HEK293 (cell line): ENCODE results near the gene SRRM2.
A peak's percentile ranks its signal among the peaks of the same experiment; 100 is the strongest.

Experiments used
- BCL6B ChIP-seq: fragments of 450-650 bp; formaldehyde crosslinking; IDR thresholded peaks from 2 replicates; pipeline ENCODE4 v1.5.1; 2017; ENCODE audit warnings: missing biosample characterization, missing genetic modification characterization
- EGR2 ChIP-seq: fragments of 450-650 bp; formaldehyde crosslinking; IDR thresholded peaks from 2 replicates; pipeline ENCODE4 v1.5.1; 2016; ENCODE audit warnings: low read depth, missing biosample characterization, missing genetic modification characterization
- GLIS1 ChIP-seq: fragments of 450-650 bp; formaldehyde crosslinking; IDR thresholded peaks from 2 replicates; pipeline ENCODE4 v1.5.1; 2016; ENCODE audit warnings: missing biosample characterization, missing genetic modification characterization
- KLF1 ChIP-seq: fragments of 450-650 bp; formaldehyde crosslinking; IDR thresholded peaks from 2 replicates; pipeline ENCODE4 v1.5.1; 2016; ENCODE audit warnings: missing biosample characterization, missing genetic modification characterization
- KLF9 ChIP-seq: fragments of 450-650 bp; formaldehyde crosslinking; IDR thresholded peaks from 2 replicates; pipeline ENCODE4 v1.5.1; 2016; ENCODE audit warnings: missing biosample characterization, missing genetic modification characterization, low read depth
- OSR2 ChIP-seq: fragments of 450-650 bp; formaldehyde crosslinking; IDR thresholded peaks from 2 replicates; pipeline ENCODE4 v1.5.1; 2016; ENCODE audit warnings: missing biosample characterization, missing genetic modification characterization
- PRDM1 ChIP-seq: fragments of 450-650 bp; formaldehyde crosslinking; IDR thresholded peaks from 2 replicates; pipeline ENCODE4; 2016; ENCODE audit warnings: missing biosample characterization, missing genetic modification characterization
- PRDM6 ChIP-seq: fragments of 450-650 bp; formaldehyde crosslinking; IDR thresholded peaks from 2 replicates; pipeline ENCODE4 v1.5.1; 2017; ENCODE audit warnings: missing biosample characterization, missing genetic modification characterization
- SCRT1 ChIP-seq: fragments of 450-650 bp; formaldehyde crosslinking; IDR thresholded peaks from 2 replicates; pipeline ENCODE4 v1.5.1; 2016; ENCODE audit warnings: missing biosample characterization, missing genetic modification characterization, borderline replicate concordance
- SETDB1 ChIP-seq: IDR thresholded peaks from one replicate; pipeline ENCODE4 v1.6.1; 2017; ENCODE audit warnings: mild to moderate bottlenecking, low read length, moderate library complexity, mixed read lengths; ENCODE audit not compliant: insufficient read length
- SP7 ChIP-seq: fragments of 450-650 bp; formaldehyde crosslinking; IDR thresholded peaks from 2 replicates; pipeline ENCODE4 v1.5.1; 2016; ENCODE audit warnings: missing biosample characterization, missing genetic modification characterization
- TCF7L2 ChIP-seq: IDR thresholded peaks from 2 replicates; pipeline ENCODE4 v1.6.1; 2011; ENCODE audit warnings: low read depth, mild to moderate bottlenecking, inconsistent platforms, low read length, moderate library complexity, borderline replicate concordance
- ZBTB26 ChIP-seq: fragments of 450-650 bp; formaldehyde crosslinking; optimal IDR thresholded peaks from 2 replicates; pipeline ENCODE3; 2016; ENCODE audit warnings: missing biosample characterization, mild to moderate bottlenecking, missing genetic modification characterization
- ZFHX2 ChIP-seq: fragments of 450-650 bp; formaldehyde crosslinking; conservative IDR thresholded peaks from 2 replicates; pipeline ENCODE4 v1.5.1; 2016; ENCODE audit warnings: missing biosample characterization, missing genetic modification characterization
- ZFP37 ChIP-seq: fragments of 450-650 bp; formaldehyde crosslinking; IDR thresholded peaks from 2 replicates; pipeline ENCODE4 v1.5.1; 2016; ENCODE audit warnings: missing biosample characterization, missing genetic modification characterization
- ZNF121 ChIP-seq: fragments of 450-650 bp; formaldehyde crosslinking; IDR thresholded peaks from 2 replicates; pipeline ENCODE4 v1.5.1; 2016; ENCODE audit warnings: missing biosample characterization, missing genetic modification characterization
- ZNF132 ChIP-seq: fragments of 450-650 bp; formaldehyde crosslinking; IDR thresholded peaks from 2 replicates; pipeline ENCODE4 v1.5.1; 2017; ENCODE audit warnings: missing biosample characterization, missing genetic modification characterization, borderline replicate concordance
- ZNF133 ChIP-seq: fragments of 450-650 bp; formaldehyde crosslinking; IDR thresholded peaks from 2 replicates; pipeline ENCODE4 v1.5.1; 2016; ENCODE audit warnings: missing biosample characterization, missing genetic modification characterization
- ZNF2 ChIP-seq: fragments of 450-650 bp; formaldehyde crosslinking; IDR thresholded peaks from 2 replicates; pipeline ENCODE4 v1.5.1; 2016; ENCODE audit warnings: missing biosample characterization, missing genetic modification characterization
- ZNF202 ChIP-seq: fragments of 450-650 bp; formaldehyde crosslinking; IDR thresholded peaks from 2 replicates; pipeline ENCODE4 v1.5.1; 2016; ENCODE audit warnings: missing biosample characterization, missing genetic modification characterization, borderline replicate concordance
- ZNF211 ChIP-seq: fragments of 450-650 bp; formaldehyde crosslinking; IDR thresholded peaks from 2 replicates; pipeline ENCODE4 v1.5.1; 2016; ENCODE audit warnings: low read depth, missing biosample characterization, missing genetic modification characterization
- ZNF274 ChIP-seq, 2 experiments: fragments of 200-500 bp in 1 of 2; fragments of 450-650 bp in 1 of 2; sonication (Bioruptor generic) in 1 of 2; formaldehyde crosslinking in 1 of 2; IDR thresholded peaks; 2 replicates each; pipeline versions ENCODE4 v1.5.1 to v1.6.1; 2014 to 2016; ENCODE audit warnings: borderline replicate concordance in 1 of 2, inconsistent platforms in 1 of 2, low read length in 1 of 2, missing biosample characterization in 1 of 2, missing genetic modification characterization in 1 of 2
- ZNF354C ChIP-seq: fragments of 450-650 bp; formaldehyde crosslinking; IDR thresholded peaks from 2 replicates; pipeline ENCODE4 v1.5.1; 2016; ENCODE audit warnings: missing biosample characterization, missing genetic modification characterization, low read depth, borderline replicate concordance
- ZNF37A ChIP-seq: fragments of 450-650 bp; IDR thresholded peaks from 2 replicates; pipeline ENCODE4 v1.5.1; 2018; ENCODE audit warnings: missing biosample characterization, missing genetic modification characterization
- ZNF433 ChIP-seq: fragments of 450-650 bp; formaldehyde crosslinking; IDR thresholded peaks from 2 replicates; pipeline ENCODE4 v1.5.1; 2016; ENCODE audit warnings: missing biosample characterization, missing genetic modification characterization, low read depth
- ZNF473 ChIP-seq: fragments of 450-650 bp; formaldehyde crosslinking; IDR thresholded peaks from 2 replicates; pipeline ENCODE4 v1.5.1; 2017; ENCODE audit warnings: missing biosample characterization, missing genetic modification characterization
- ZNF580 ChIP-seq: fragments of 450-650 bp; formaldehyde crosslinking; IDR thresholded peaks from 2 replicates; pipeline ENCODE4 v1.5.1; 2016; ENCODE audit warnings: missing biosample characterization, missing genetic modification characterization
- ZNF645 ChIP-seq: fragments of 450-650 bp; formaldehyde crosslinking; IDR thresholded peaks from 2 replicates; pipeline ENCODE4; 2016; ENCODE audit warnings: missing biosample characterization, missing genetic modification characterization
- ZNF654 ChIP-seq: fragments of 450-650 bp; formaldehyde crosslinking; IDR thresholded peaks from 2 replicates; pipeline ENCODE4 v1.5.1; 2016; ENCODE audit warnings: low read depth, missing biosample characterization, missing genetic modification characterization
- ZNF660 ChIP-seq: fragments of 450-650 bp; IDR thresholded peaks from 2 replicates; pipeline ENCODE4 v1.5.1; 2018; ENCODE audit warnings: missing biosample characterization, mild to moderate bottlenecking, missing genetic modification characterization
- ZNF670 ChIP-seq: fragments of 450-650 bp; formaldehyde crosslinking; IDR thresholded peaks from 2 replicates; pipeline ENCODE4 v1.5.1; 2016; ENCODE audit warnings: missing biosample characterization, missing genetic modification characterization, low read depth
- ZSCAN23 ChIP-seq: fragments of 450-650 bp; formaldehyde crosslinking; IDR thresholded peaks from 2 replicates; pipeline ENCODE4 v1.5.1; 2016; ENCODE audit warnings: missing biosample characterization, missing genetic modification characterization
- ZXDB ChIP-seq: fragments of 450-650 bp; formaldehyde crosslinking; IDR thresholded peaks from 2 replicates; pipeline ENCODE4 v1.5.1; 2016; ENCODE audit warnings: missing biosample characterization, missing genetic modification characterization
- TF ChIP-seq, protein P1 (sequence below): fragments of 450-650 bp; formaldehyde crosslinking; IDR thresholded peaks from 2 replicates; pipeline ENCODE4 v1.5.1; 2016; ENCODE audit warnings: missing biosample characterization, missing genetic modification characterization

Gene SRRM2

GRCh38 chr16:2799859-2800226 lies 47.4 kb downstream of the SRRM2 start (continued):
- peak; percentile 89 for TF ChIP-seq SP7 (tag by site-specific recombination)
- TF ChIP-seq ZXDB (tag by site-specific recombination): peak; percentile 28; the same call in 1 of the 2 replicates
- 0 out of 2 replicates have a peak, but pooled peaks have one; percentile 27 for TF ChIP-seq ZNF580 (tag by site-specific recombination)
- TF ChIP-seq SETDB1: no peak
- no peak for TF ChIP-seq EGR2 (tag by site-specific recombination)
- TF ChIP-seq ZNF654 (tag by site-specific recombination): no peak
- no peak for TF ChIP-seq ZNF473
- TF ChIP-seq PRDM1 (tag by site-specific recombination): no peak
- TF ChIP-seq ZNF202 (tag by site-specific recombination): no peak
- peak; percentile 13; the same call in 1 of the 2 replicates for TF ChIP-seq SCRT1 (tag by site-specific recombination)
- peak; percentile 67; the same call in 1 of the 2 replicates for TF ChIP-seq TCF7L2
- peak; percentile 45; the same call in 1 of the 2 replicates for TF ChIP-seq GLIS1 (tag by site-specific recombination)
- TF ChIP-seq ZFP37 (tag by site-specific recombination): no peak
- no peak for TF ChIP-seq ZBTB26 (tag by site-specific recombination)
- no peak for TF ChIP-seq ZNF433 (tag by site-specific recombination)
- TF ChIP-seq KLF1 (tag by site-specific recombination): peak; percentile 86
- TF ChIP-seq ZNF133 (tag by site-specific recombination): no peak
- peak; percentile 87 for TF ChIP-seq ZSCAN23
- TF ChIP-seq ZNF2 (tag by site-specific recombination): 0 out of 2 replicates have a peak, but pooled peaks have one; percentile 65
- no peak for TF ChIP-seq ZNF211 (tag by site-specific recombination)
- no peak for TF ChIP-seq ZNF37A
- TF ChIP-seq ZFHX2 (tag by site-specific recombination): no peak
- TF ChIP-seq, protein P1, sequence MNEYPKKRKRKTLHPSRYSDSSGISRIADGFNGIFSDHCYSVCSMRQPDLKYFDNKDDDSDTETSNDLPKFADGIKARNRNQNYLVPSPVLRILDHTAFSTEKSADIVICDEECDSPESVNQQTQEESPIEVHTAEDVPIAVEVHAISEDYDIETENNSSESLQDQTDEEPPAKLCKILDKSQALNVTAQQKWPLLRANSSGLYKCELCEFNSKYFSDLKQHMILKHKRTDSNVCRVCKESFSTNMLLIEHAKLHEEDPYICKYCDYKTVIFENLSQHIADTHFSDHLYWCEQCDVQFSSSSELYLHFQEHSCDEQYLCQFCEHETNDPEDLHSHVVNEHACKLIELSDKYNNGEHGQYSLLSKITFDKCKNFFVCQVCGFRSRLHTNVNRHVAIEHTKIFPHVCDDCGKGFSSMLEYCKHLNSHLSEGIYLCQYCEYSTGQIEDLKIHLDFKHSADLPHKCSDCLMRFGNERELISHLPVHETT (tag by site-specific recombination): peak; percentile 84; the same call in 1 of the 2 replicates
- peak; percentile 89 for TF ChIP-seq OSR2
- peak; percentile 67 for TF ChIP-seq PRDM6 (tag by site-specific recombination)
- no peak for TF ChIP-seq ZNF132 (tag by site-specific recombination)
- no peak for TF ChIP-seq KLF9 (tag by site-specific recombination)
- no peak for TF ChIP-seq ZNF670 (tag by site-specific recombination)
- TF ChIP-seq ZNF274 (IDR thresholded peaks at IDR 0.05; ENCODE audit: low read length): no peak
- TF ChIP-seq ZNF274 (tag by site-specific recombination; IDR thresholded peaks at IDR 0.05; ENCODE audit: borderline replicate concordance): no peak
- no peak for TF ChIP-seq ZNF354C (tag by site-specific recombination)
- TF ChIP-seq ZNF645 (tag by site-specific recombination): no peak
- TF ChIP-seq ZNF660 (tag by site-specific recombination): no peak
- TF ChIP-seq BCL6B (tag by site-specific recombination): no peak
- no peak for TF ChIP-seq ZNF121 (tag by site-specific recombination)
